NCI-H460 (cell line): ENCODE measurements around the gene DCST1. TPM values are rescaled to one million over a fixed set of nuclear protein-coding genes. Genes with fewer than 3 reads are reported as not detected.
"Not testable (repeated sequence)": the region's sequence is repeated elsewhere in the genome, so short reads cannot be mapped to it uniquely, and the experiment has no call there.

Experiments
- DNase-seq: peaks from one replicate; pipeline ENCODE4 v3.0.0-alpha.2; 2016; ENCODE audit warnings: low read depth; ENCODE audit errors: extremely low read depth
- polyA plus RNA-seq: library from polyadenylated mRNA; depleted of rRNA; stranded (reverse); fragments of >200 nt; gene quantifications from 2 replicates; pipeline ENCODE4 v1.2.3, GENCODE V29; 2014; cell fraction: nucleus; rRNA removed
- total RNA-seq: library from RNA; depleted of rRNA; stranded (reverse); fragments of >200 nt; shearing (Covaris generic); gene quantifications from 2 replicates; pipeline ENCODE4 v1.2.3, GENCODE V29; 2014; rRNA removed

DCST1 gene
- total RNA-seq = not detected in 2 replicates
- polyA plus RNA-seq = not detected in 2 replicates

- DNase-seq = no peak
Measured at GRCh38 chr1:155033524-155033923, at the start of gene DCST1, which contains the start of gene DCST2. DCST1 (plus strand) TSS chr1:155033824; CDS start chr1:155034037, 213 bp downstream. DCST2 (minus strand) TSS chr1:155033781; CDS start chr1:155033701, 80 bp downstream.

GRCh38 chr1:154986736-154987135 is 46.9 kb upstream of the DCST1 start:
- DNase-seq = not testable (repeated sequence)

- no peak for DNase-seq
Measured at GRCh38 chr1:154987326-154987725, 46.3 kb upstream of the DCST1 start.

GRCh38 chr1:154988058-154988954 is 45.3 kb upstream of the DCST1 start:
- no peak for DNase-seq

- no peak for DNase-seq
Measured at GRCh38 chr1:154989195-154989860, 44.3 kb upstream of the DCST1 start.

GRCh38 chr1:154990276-154990675 is 43.3 kb upstream of the DCST1 start:
- DNase-seq = no peak

- no peak for DNase-seq
Measured at GRCh38 chr1:154992721-154993571, 40.7 kb upstream of the DCST1 start.

- no peak for DNase-seq
Measured at GRCh38 chr1:154993572-154994268, 39.9 kb upstream of the DCST1 start, which contains the start of gene LENEP. LENEP (plus strand) TSS chr1:154993586; CDS start chr1:154993608, 22 bp downstream.

GRCh38 chr1:154994269-154994587 is 39.4 kb upstream of the DCST1 start:
- DNase-seq = no peak

- DNase-seq = no peak
Measured at GRCh38 chr1:154994591-154994990, 39.0 kb upstream of the DCST1 start.

- peak; percentile 78 for DNase-seq
Measured at GRCh38 chr1:154995301-154995983, 38.2 kb upstream of the DCST1 start.

GRCh38 chr1:154996966-154997701 is 36.5 kb upstream of the DCST1 start:
- DNase-seq = no peak

- no peak for DNase-seq
Measured at GRCh38 chr1:154998201-154998780, 35.3 kb upstream of the DCST1 start.

GRCh38 chr1:154998818-154999570 is 34.6 kb upstream of the DCST1 start:
- peak; percentile 77 for DNase-seq

GRCh38 chr1:154999571-155000410 is 33.8 kb upstream of the DCST1 start:
- DNase-seq = no peak

- DNase-seq = no peak
Measured at GRCh38 chr1:155000411-155000725, 33.3 kb upstream of the DCST1 start.
